Measurements from ENCODE around the gene LIN7B.

DNA sequence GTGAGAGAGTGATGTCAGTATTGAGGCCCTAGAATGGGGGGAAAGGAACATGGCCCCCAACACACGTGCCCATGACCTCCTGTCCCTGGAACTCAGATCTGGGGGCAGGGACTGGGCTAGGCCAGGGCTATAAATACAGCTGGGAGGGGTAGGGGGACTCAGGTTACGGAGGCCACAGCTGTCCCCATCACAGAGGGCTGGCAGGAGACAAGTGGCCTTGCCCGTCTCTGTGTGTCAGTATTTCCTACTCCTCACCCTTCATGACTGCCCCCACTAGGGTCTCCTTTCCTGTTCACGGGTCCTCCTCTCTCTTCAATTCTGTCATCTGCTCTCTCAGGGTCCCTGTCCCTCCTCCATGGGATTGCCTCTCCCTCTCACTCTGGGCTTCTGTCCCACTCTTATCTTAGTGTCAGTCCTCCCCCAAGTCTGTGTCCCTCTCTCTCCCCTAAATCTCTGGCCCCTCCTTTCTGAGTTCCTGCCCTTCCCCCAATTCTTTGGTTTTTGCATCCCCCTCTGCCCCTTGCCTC lies 41.7 kb downstream of the LIN7B start:
- TF ChIP-seq, protein P1, sequence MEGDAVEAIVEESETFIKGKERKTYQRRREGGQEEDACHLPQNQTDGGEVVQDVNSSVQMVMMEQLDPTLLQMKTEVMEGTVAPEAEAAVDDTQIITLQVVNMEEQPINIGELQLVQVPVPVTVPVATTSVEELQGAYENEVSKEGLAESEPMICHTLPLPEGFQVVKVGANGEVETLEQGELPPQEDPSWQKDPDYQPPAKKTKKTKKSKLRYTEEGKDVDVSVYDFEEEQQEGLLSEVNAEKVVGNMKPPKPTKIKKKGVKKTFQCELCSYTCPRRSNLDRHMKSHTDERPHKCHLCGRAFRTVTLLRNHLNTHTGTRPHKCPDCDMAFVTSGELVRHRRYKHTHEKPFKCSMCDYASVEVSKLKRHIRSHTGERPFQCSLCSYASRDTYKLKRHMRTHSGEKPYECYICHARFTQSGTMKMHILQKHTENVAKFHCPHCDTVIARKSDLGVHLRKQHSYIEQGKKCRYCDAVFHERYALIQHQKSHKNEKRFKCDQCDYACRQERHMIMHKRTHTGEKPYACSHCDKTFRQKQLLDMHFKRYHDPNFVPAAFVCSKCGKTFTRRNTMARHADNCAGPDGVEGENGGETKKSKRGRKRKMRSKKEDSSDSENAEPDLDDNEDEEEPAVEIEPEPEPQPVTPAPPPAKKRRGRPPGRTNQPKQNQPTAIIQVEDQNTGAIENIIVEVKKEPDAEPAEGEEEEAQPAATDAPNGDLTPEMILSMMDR (IDR thresholded peaks at IDR 0.05): no peak
- TF ChIP-seq POLR2AphosphoS5 (IDR thresholded peaks at IDR 0.05) (no peak), POLR2A (IDR thresholded peaks at IDR 0.05) (no peak)

Data from gastroesophageal sphincter (tissue), 3 donors.